H1 (cell line): ENCODE data around the gene NHEJ1. TPM values are rescaled to one million over a fixed set of nuclear protein-coding genes. Genes with fewer than 3 reads are reported as not detected.

Experiments
- CTCF ChIA-PET: fragments of 300-600 bp; sonication (Branson Sonifier 250); formaldehyde crosslinking; loops from one replicate; lab custom pipeline; 2021; ENCODE audit not compliant: partially characterized antibody; lab: Charles Lee
- POLR2A ChIA-PET: fragments of 300-600 bp; sonication (Branson Sonifier 250); formaldehyde crosslinking; loops from one replicate; lab custom pipeline; 2021; ENCODE audit warnings: inconsistent platforms; ENCODE audit not compliant: partially characterized antibody; lab: Charles Lee
- DNase-seq, 2 experiments: peaks; one replicate each; pipeline versions ENCODE4 v3.0.0 to v3.0.0-alpha.2; 2010 to 2022; ENCODE audit warnings: low spot score in 2 of 2, low read depth in 1 of 2, mixed read lengths in 1 of 2
- FAIRE-seq: peaks from 2 replicates; lab custom pipeline; 2011; peaks lifted over from hg19 to GRCh38; lab: Jason Lieb, UNC
- H2AFZ ChIP-seq: 2 replicates; pipeline ENCODE4 v1.8.1; 2012; ENCODE audit warnings: low read length, inconsistent platforms
- H2AK5ac ChIP-seq: 2 replicates; pipeline ENCODE4 v1.6.1; 2013; ENCODE audit warnings: low read depth, low read length
- H2BK120ac ChIP-seq: replicated peaks from 2 replicates; pipeline ENCODE3; 2013; ENCODE audit warnings: low read depth, low read length, inconsistent platforms
- H2BK12ac ChIP-seq: 2 replicates; pipeline ENCODE4 v1.6.1; 2013; ENCODE audit warnings: low read depth, low read length
- H2BK15ac ChIP-seq: 2 replicates; pipeline ENCODE4 v1.6.1; 2013; ENCODE audit warnings: low read length
- H2BK20ac ChIP-seq: 2 replicates; pipeline ENCODE4 v1.6.1; 2013; ENCODE audit warnings: low read length
- H2BK5ac ChIP-seq: 2 replicates; pipeline ENCODE4 v1.6.1; 2013; ENCODE audit warnings: low read depth, low read length
- H3K14ac ChIP-seq: 2 replicates; pipeline ENCODE4 v1.6.1; 2013; ENCODE audit warnings: inconsistent platforms; ENCODE audit not compliant: insufficient read length
- H3K18ac ChIP-seq: 2 replicates; pipeline ENCODE4 v1.6.1; 2013; ENCODE audit warnings: low read length; ENCODE audit errors: extremely low read depth
- H3K23ac ChIP-seq: 2 replicates; pipeline ENCODE4 v1.6.1; 2013; ENCODE audit warnings: inconsistent platforms; ENCODE audit not compliant: insufficient read length
- H3K23me2 ChIP-seq: 2 replicates; pipeline ENCODE4 v1.6.1; 2013; ENCODE audit warnings: low read depth, low read length
- H3K27ac ChIP-seq: 2 replicates; pipeline ENCODE4 v1.6.1; 2011; ENCODE audit warnings: low read depth, low read length, inconsistent platforms
- H3K27me3 ChIP-seq, 4 experiments: replicated peaks in 1 of 4; 1 replicate in 1 of 4; 2 replicates in 3 of 4; pipeline versions ENCODE4 v1.6.1 to v1.8.1; 2011 to 2013; ENCODE audit warnings: low read length in 3 of 4, mild to moderate bottlenecking in 3 of 4, inconsistent platforms in 2 of 4, mixed read lengths in 2 of 4, moderate library complexity in 1 of 4; ENCODE audit not compliant: control insufficient read depth in 3 of 4, insufficient read depth in 3 of 4; ENCODE audit errors: extremely low read depth in 1 of 4
- H3K36me3 ChIP-seq, 4 experiments: 2 replicates each; pipeline versions ENCODE4 v1.6.1 to v1.8.1; 2011 to 2013; ENCODE audit warnings: mild to moderate bottlenecking in 4 of 4, low read length in 3 of 4, moderate library complexity in 2 of 4, control low read depth in 1 of 4, inconsistent platforms in 1 of 4; ENCODE audit not compliant: insufficient read depth in 4 of 4, control insufficient read depth in 2 of 4
- H3K4ac ChIP-seq: replicated peaks from 2 replicates; pipeline ENCODE3; 2013; ENCODE audit warnings: low read length, low read depth, mixed read lengths, inconsistent platforms; ENCODE audit not compliant: insufficient read length
- H3K4me1 ChIP-seq, 4 experiments: replicated peaks in 1 of 4; 1 replicate in 1 of 4; 2 replicates in 3 of 4; pipeline versions ENCODE4 v1.6.1 to v1.8.1; 2011 to 2013; ENCODE audit warnings: low read length in 3 of 4, inconsistent platforms in 2 of 4, mixed read lengths in 1 of 4; ENCODE audit not compliant: insufficient read depth in 4 of 4, control insufficient read depth in 3 of 4
- H3K4me2 ChIP-seq, 2 experiments: 2 replicates each; pipeline versions ENCODE4 v1.6.1 to v1.8.1; 2011 to 2013; ENCODE audit warnings: low read depth in 2 of 2, low read length in 2 of 2, control low read depth in 1 of 2, inconsistent platforms in 1 of 2, mild to moderate bottlenecking in 1 of 2; ENCODE audit not compliant: insufficient read depth in 1 of 2
- H3K4me3 ChIP-seq, 4 experiments: fragments of 200-600, 300-600 bp in 1 of 4; sonication (generic), shearing (Covaris generic), sonication (Bioruptor Twin) in 1 of 4; 2 replicates each; pipeline versions ENCODE4 v1.5.1 to v1.8.1; 2011 to 2016; ENCODE audit warnings: low read length in 4 of 4, low read depth in 3 of 4, control low read depth in 2 of 4, inconsistent platforms in 2 of 4, mild to moderate bottlenecking in 2 of 4, mixed read lengths in 1 of 4, moderate library complexity in 1 of 4; ENCODE audit not compliant: insufficient read depth in 2 of 4; ENCODE audit errors: extremely low read depth in 1 of 4
- H3K56ac ChIP-seq: replicated peaks from 2 replicates; pipeline ENCODE3; 2013; ENCODE audit warnings: low read depth, mild to moderate bottlenecking, mixed read lengths, low read length, inconsistent platforms; ENCODE audit not compliant: insufficient read length
- H3K79me1 ChIP-seq: 2 replicates; pipeline ENCODE4 v1.6.1; 2013; ENCODE audit warnings: low read depth, low read length, control low read depth
- H3K79me2 ChIP-seq, 2 experiments: 2 replicates each; pipeline versions ENCODE4 v1.6.1 to v1.8.1; 2012 to 2013; ENCODE audit warnings: low read length in 2 of 2, mild to moderate bottlenecking in 2 of 2, inconsistent platforms in 1 of 2; ENCODE audit not compliant: insufficient read depth in 2 of 2, control insufficient read depth in 1 of 2
- H3K9ac ChIP-seq, 4 experiments: replicated peaks in 1 of 4; 1 replicate in 1 of 4; 2 replicates in 3 of 4; pipeline versions ENCODE4 v1.6.1 to v1.8.1; 2011 to 2013; ENCODE audit warnings: low read depth in 3 of 4, low read length in 3 of 4, control low read depth in 2 of 4, mild to moderate bottlenecking in 2 of 4, moderate library complexity in 2 of 4, inconsistent platforms in 1 of 4; ENCODE audit errors: extremely low read depth in 1 of 4
- H3K9me3 ChIP-seq, 2 experiments: 2 replicates each; pipeline versions ENCODE4 v1.6.1 to v1.8.1; 2012 to 2013; ENCODE audit warnings: mild to moderate bottlenecking in 2 of 2, moderate library complexity in 2 of 2, control low read depth in 1 of 2, inconsistent platforms in 1 of 2, low read depth in 1 of 2, low read length in 1 of 2, mixed read lengths in 1 of 2; ENCODE audit not compliant: insufficient read depth in 2 of 2
- H4K20me1 ChIP-seq, 2 experiments: replicated peaks in 1 of 2; 2 replicates each; pipeline versions ENCODE3 to v1.8.1; 2011 to 2013; ENCODE audit warnings: inconsistent platforms in 2 of 2, low read length in 2 of 2, mild to moderate bottlenecking in 1 of 2; ENCODE audit not compliant: insufficient read depth in 2 of 2, control insufficient read depth in 1 of 2
- H4K5ac ChIP-seq: 2 replicates; pipeline ENCODE4 v1.6.1; 2013; ENCODE audit warnings: low read length, low read depth, mixed read lengths, inconsistent platforms; ENCODE audit not compliant: insufficient read length
- H4K8ac ChIP-seq: 2 replicates; pipeline ENCODE4 v1.8.0; 2013; ENCODE audit warnings: mild to moderate bottlenecking, moderate library complexity, low read length, inconsistent platforms; ENCODE audit not compliant: insufficient read depth; ENCODE audit errors: extremely low read depth
- H4K91ac ChIP-seq: replicated peaks from 2 replicates; pipeline ENCODE3; 2013; ENCODE audit warnings: low read length, mixed read lengths, inconsistent platforms; ENCODE audit not compliant: insufficient read length
- ASH2L ChIP-seq: fragments of 200-600, 300-600 bp; sonication (generic); IDR thresholded peaks from one replicate; pipeline ENCODE4 v1.7.1; 2017; ENCODE audit warnings: low read length
- NRF1 ChIP-seq: IDR thresholded peaks from 2 replicates; pipeline ENCODE4 v1.6.1; 2011; ENCODE audit warnings: mild to moderate bottlenecking, low read depth, low read length, improper control_type of control experiment
- RAD21 ChIP-seq, 2 experiments: IDR thresholded peaks in 1 of 2; conservative IDR thresholded peaks in 1 of 2; 2 replicates each; pipeline ENCODE4 v1.6.1; 2011; ENCODE audit warnings: low read depth in 2 of 2, low read length in 2 of 2, improper control_type of control experiment in 1 of 2, inconsistent platforms in 1 of 2, mild to moderate bottlenecking in 1 of 2, moderate library complexity in 1 of 2
- RFX5 ChIP-seq: IDR thresholded peaks from 2 replicates; pipeline ENCODE4 v1.6.1; 2011; ENCODE audit warnings: low read depth, low read length, improper control_type of control experiment, borderline replicate concordance
- WGBS, 2 experiments: shearing (Covaris generic) in 1 of 2; methylation state at CpG; one replicate each; pipeline versions ENCODE4 v1.1.6 to v1.1.7; 2013 to 2015; ENCODE audit warnings: low lambda C conversion rate in 2 of 2, mixed read lengths in 2 of 2, inconsistent platforms in 1 of 2, low coverage in 1 of 2, missing lambda C conversion rate in 1 of 2; ENCODE audit not compliant: insufficient replicate concordance in 2 of 2, insufficient coverage in 1 of 2, insufficient read length in 1 of 2; ENCODE audit errors: extremely low coverage in 1 of 2, missing lambda C conversion rate in 1 of 2; 5-methylcytosine and 5-hydroxymethylcytosine counted together
- polyA plus RNA-seq, 7 experiments: library from polyadenylated mRNA; depleted of rRNA in 3 of 7; stranded (reverse) in 5 of 7; unstranded in 2 of 7; fragments of >200 nt in 5 of 7; fragments of 200-250 nt in 2 of 7; gene quantifications; 1 replicate in 5 of 7; 2 replicates in 1 of 7; 4 replicates in 1 of 7; pipeline versions ENCODE4 v1.2.1 to v1.2.3, GENCODE V29; 2011 to 2013; ENCODE audit warnings: missing spikeins in 2 of 7, mixed read lengths in 2 of 7
- total RNA-seq: library from RNA; stranded (reverse); fragmentation: NEBNext Ultra II Directional; extraction: Animal tissue kit (Norgen Biotek cat#: 25700); gene quantifications from 2 replicates; pipeline ENCODE4 v1.2.1, GENCODE V29; 2021
- TF ChIP-seq, protein P1 (sequence below): IDR thresholded peaks from 2 replicates; pipeline ENCODE4 v1.6.1; 2012; ENCODE audit warnings: low read length, inconsistent platforms

The NHEJ1 gene
- total and polyA plus RNA-seq, 2 of the 8 experiments (the other 6 are each of a cell fraction or from before 2014, with no cell fraction given), result 22.7 to 24.1 TPM

DNA sequence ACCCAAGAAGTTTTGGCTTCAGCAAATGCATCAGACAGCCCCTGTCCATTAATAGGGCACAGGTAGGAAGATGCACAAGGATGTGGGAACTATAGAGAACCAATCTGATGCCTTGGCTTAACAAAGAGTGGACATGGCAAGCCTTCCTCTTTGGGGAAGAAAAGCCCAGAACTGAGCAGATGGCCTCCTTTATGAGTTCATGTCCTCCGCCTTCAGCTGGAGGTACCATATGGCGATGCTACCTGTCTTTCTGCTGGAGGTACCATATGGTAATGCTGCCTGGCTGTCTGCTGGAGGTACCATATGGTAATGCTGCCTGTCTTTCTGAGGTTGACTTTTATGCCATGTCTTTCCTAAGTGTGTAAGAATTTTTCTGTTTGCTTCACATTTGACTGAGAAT is 23.5 kb upstream of the NHEJ1 start:
- Histone ChIP-seq H3K36me3 (peaks cover 6 to 37% (median 22%) of the 10 kb centered on the region in 4 experiments; a peak in 6 of 8 replicates), H3K14ac (no peak overlapping the region), H3K9ac (no peak overlapping the region), H3K23me2 (no peaks in the 10 kb centered on the region), H2AK5ac (no peak overlapping the region), H3K4ac (no peak overlapping the region), H2BK5ac (no peak overlapping the region), H2AFZ (no peak overlapping the region), H2BK120ac (no peak overlapping the region), H3K4me3 (no peak overlapping the region), H2BK12ac (no peak overlapping the region), H3K18ac (no peak overlapping the region), H3K4me1 (peaks cover 0 to 1% (median under 1%) of the 10 kb centered on the region in 4 experiments; a peak in 4 of 7 replicates), H3K23ac (no peak overlapping the region), H2BK20ac (no peak overlapping the region), H2BK15ac (no peak overlapping the region), H4K5ac (no peak overlapping the region), H3K27me3 (no peaks in the 10 kb centered on the region), H3K4me2 (no peak overlapping the region), H4K8ac (no peak overlapping the region), H3K56ac (no peak overlapping the region), H4K20me1 (peaks cover 0 to 2% of the 10 kb centered on the region in 2 experiments), H4K91ac (no peak overlapping the region), H3K27ac (no peak overlapping the region), H3K9me3 (no peaks in the 10 kb centered on the region), H3K79me1 (peaks cover under 1% of the 10 kb centered on the region; the same call in 1 of the 2 replicates), H3K79me2 (peaks cover 0 to 4% of the 10 kb centered on the region in 2 experiments; a peak in 1 of 4 replicates)
- no peak for FAIRE-seq
- WGBS, 2 experiments, result 83% methylated on average over 2 of the region's 2 CpGs; no CpG with 5 or more reads in 1 of the 2 experiments
- POLR2A ChIA-PET, result interaction anchor here (1.1 to 1.2 kb wide), 2 partner anchors 9 to 19 kb away, joined by 3 read pairs; no protein-coding TSS in a partner anchor
- CTCF ChIA-PET, result interaction anchor here (1.4 to 3.9 kb wide), 2 partner anchors 8 to 25 kb away, joined by 3 to 18 read pairs; no protein-coding TSS in a partner anchor
- TF ChIP-seq, protein P1, sequence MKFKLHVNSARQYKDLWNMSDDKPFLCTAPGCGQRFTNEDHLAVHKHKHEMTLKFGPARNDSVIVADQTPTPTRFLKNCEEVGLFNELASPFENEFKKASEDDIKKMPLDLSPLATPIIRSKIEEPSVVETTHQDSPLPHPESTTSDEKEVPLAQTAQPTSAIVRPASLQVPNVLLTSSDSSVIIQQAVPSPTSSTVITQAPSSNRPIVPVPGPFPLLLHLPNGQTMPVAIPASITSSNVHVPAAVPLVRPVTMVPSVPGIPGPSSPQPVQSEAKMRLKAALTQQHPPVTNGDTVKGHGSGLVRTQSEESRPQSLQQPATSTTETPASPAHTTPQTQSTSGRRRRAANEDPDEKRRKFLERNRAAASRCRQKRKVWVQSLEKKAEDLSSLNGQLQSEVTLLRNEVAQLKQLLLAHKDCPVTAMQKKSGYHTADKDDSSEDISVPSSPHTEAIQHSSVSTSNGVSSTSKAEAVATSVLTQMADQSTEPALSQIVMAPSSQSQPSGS, result no peak
- TF ChIP-seq RAD21 (IDR thresholded peaks at IDR 0.05 in 1 of 2, conservative IDR thresholded peaks at IDR 0.05 in 1 of 2; ENCODE audit: low read depth in 2 of 2, low read length in 2 of 2), result no peak
- no peak for TF ChIP-seq RFX5
- TF ChIP-seq NRF1, result no peak
- no peak for TF ChIP-seq ASH2L
- DNase-seq, result no peak
